Measurements from ENCODE around the gene STPG3. TPM values are rescaled to one million over a fixed set of nuclear protein-coding genes. Genes with fewer than 3 reads are reported as not detected.
A peak's percentile ranks its signal among the peaks of the same experiment; 100 is the strongest.

Gene STPG3
- total RNA-seq, 1 donor from 2014 or later, result not detected

GRCh38 chr9:137243626-137244485, 7.2 kb upstream of the STPG3 start:
- Histone ChIP-seq H3K36me3 (ENCODE audit: control insufficient read depth, insufficient read depth, low read length) (peaks cover 16% of the 10 kb centered on the region), H3K4me3 (ENCODE audit: low read depth, low read length) (no peak overlapping the region), H3K27me3 (ENCODE audit: control insufficient read depth, insufficient read depth, low read length) (no peaks in the 10 kb centered on the region)
- peak; percentile 29 for DNase-seq (ENCODE audit: low read depth)
- peak; percentile 90 for FAIRE-seq
- TF ChIP-seq, protein P1, sequence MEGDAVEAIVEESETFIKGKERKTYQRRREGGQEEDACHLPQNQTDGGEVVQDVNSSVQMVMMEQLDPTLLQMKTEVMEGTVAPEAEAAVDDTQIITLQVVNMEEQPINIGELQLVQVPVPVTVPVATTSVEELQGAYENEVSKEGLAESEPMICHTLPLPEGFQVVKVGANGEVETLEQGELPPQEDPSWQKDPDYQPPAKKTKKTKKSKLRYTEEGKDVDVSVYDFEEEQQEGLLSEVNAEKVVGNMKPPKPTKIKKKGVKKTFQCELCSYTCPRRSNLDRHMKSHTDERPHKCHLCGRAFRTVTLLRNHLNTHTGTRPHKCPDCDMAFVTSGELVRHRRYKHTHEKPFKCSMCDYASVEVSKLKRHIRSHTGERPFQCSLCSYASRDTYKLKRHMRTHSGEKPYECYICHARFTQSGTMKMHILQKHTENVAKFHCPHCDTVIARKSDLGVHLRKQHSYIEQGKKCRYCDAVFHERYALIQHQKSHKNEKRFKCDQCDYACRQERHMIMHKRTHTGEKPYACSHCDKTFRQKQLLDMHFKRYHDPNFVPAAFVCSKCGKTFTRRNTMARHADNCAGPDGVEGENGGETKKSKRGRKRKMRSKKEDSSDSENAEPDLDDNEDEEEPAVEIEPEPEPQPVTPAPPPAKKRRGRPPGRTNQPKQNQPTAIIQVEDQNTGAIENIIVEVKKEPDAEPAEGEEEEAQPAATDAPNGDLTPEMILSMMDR (IDR thresholded peaks at IDR 0.05; ENCODE audit: insufficient read depth, low read length, severe bottlenecking), result no peak

GRCh38 chr9:137244486-137245449, 6.3 kb upstream of the STPG3 start:
- FAIRE-seq, result peak; percentile 50
- no peak overlapping the region for H3K4me3 ChIP-seq (ENCODE audit: low read depth, low read length)
- peaks cover 16% of the 10 kb centered on the region for H3K36me3 ChIP-seq (ENCODE audit: control insufficient read depth, insufficient read depth, low read length)
- TF ChIP-seq, protein P1 (IDR thresholded peaks at IDR 0.05; ENCODE audit: insufficient read depth, low read length, severe bottlenecking), result peak; percentile 13
- DNase-seq (ENCODE audit: low read depth), result peak; percentile 38
- H3K27me3 ChIP-seq (ENCODE audit: control insufficient read depth, insufficient read depth, low read length), result no peaks in the 10 kb centered on the region

- TF ChIP-seq, protein P1 (IDR thresholded peaks at IDR 0.05; ENCODE audit: insufficient read depth, low read length, severe bottlenecking), result no peak
- no peak for FAIRE-seq
- no peaks in the 10 kb centered on the region for H3K27me3 ChIP-seq (ENCODE audit: control insufficient read depth, insufficient read depth, low read length)
- no peak overlapping the region for H3K4me3 ChIP-seq (ENCODE audit: low read depth, low read length)
- peaks cover 16% of the 10 kb centered on the region for H3K36me3 ChIP-seq (ENCODE audit: control insufficient read depth, insufficient read depth, low read length)
- no peak for DNase-seq (ENCODE audit: low read depth)
Observed at GRCh38 chr9:137245450-137246421, 5.3 kb upstream of the STPG3 start.

GRCh38 chr9:137247135-137247915, 3.8 kb upstream of the STPG3 start:
- TF ChIP-seq, protein P1 (IDR thresholded peaks at IDR 0.05; ENCODE audit: insufficient read depth, low read length, severe bottlenecking), result no peak
- no peak for FAIRE-seq
- Histone ChIP-seq H3K36me3 (ENCODE audit: control insufficient read depth, insufficient read depth, low read length) (peaks cover 11% of the 10 kb centered on the region), H3K4me3 (ENCODE audit: low read depth, low read length) (no peak overlapping the region), H3K27me3 (ENCODE audit: control insufficient read depth, insufficient read depth, low read length) (no peaks in the 10 kb centered on the region)
- DNase-seq (ENCODE audit: low read depth), result no peak

GRCh38 chr9:137247916-137248175, 3.2 kb upstream of the STPG3 start:
- DNase-seq (ENCODE audit: low read depth) (no peak), FAIRE-seq (no peak)
- Histone ChIP-seq H3K4me3 (ENCODE audit: low read depth, low read length) (no peak overlapping the region), H3K36me3 (ENCODE audit: control insufficient read depth, insufficient read depth, low read length) (peaks cover 7% of the 10 kb centered on the region), H3K27me3 (ENCODE audit: control insufficient read depth, insufficient read depth, low read length) (no peaks in the 10 kb centered on the region)
- TF ChIP-seq, protein P1 (IDR thresholded peaks at IDR 0.05; ENCODE audit: insufficient read depth, low read length, severe bottlenecking), result no peak

All from bronchial epithelial cell (primary cell).